Hepatocyte (in vitro differentiated cells): ENCODE data around the gene TH. TPM values are rescaled to one million over a fixed set of nuclear protein-coding genes. Genes with fewer than 3 reads are reported as not detected.

Source experiments
- DNase-seq: peaks from one replicate; pipeline ENCODE4 v3.0.0-alpha.2; 2016; ENCODE audit warnings: low spot score
- H2AFZ ChIP-seq: fragments of 200-600 bp; sonication (generic); 2 replicates; pipeline ENCODE4 v1.6.0; 2016; ENCODE audit warnings: antibody characterized with exemption, mild to moderate bottlenecking
- H3K27ac ChIP-seq: fragments of 200-600 bp; sonication (generic); 2 replicates; pipeline ENCODE4 v1.5.1; 2016; ENCODE audit warnings: mild to moderate bottlenecking
- H3K27me3 ChIP-seq: fragments of 200-600 bp; sonication (generic); 2 replicates; pipeline ENCODE4 v1.6.1; 2016
- H3K36me3 ChIP-seq: fragments of 200-600 bp; sonication (generic); replicated peaks from 2 replicates; pipeline ENCODE4 v1.5.1; 2016; ENCODE audit warnings: low read depth; ENCODE audit not compliant: insufficient read depth
- H3K4me1 ChIP-seq: fragments of 200-600 bp; sonication (generic); 2 replicates; pipeline ENCODE4 v1.5.1; 2016; ENCODE audit warnings: mild to moderate bottlenecking, moderate library complexity; ENCODE audit not compliant: insufficient read depth
- H3K4me2 ChIP-seq: fragments of 200-600 bp; sonication (generic); 2 replicates; pipeline ENCODE4 v1.6.0; 2016
- H3K4me3 ChIP-seq: fragments of 200-600 bp; sonication (generic); 2 replicates; pipeline ENCODE4 v1.5.1; 2016; ENCODE audit warnings: mild to moderate bottlenecking
- H3K79me2 ChIP-seq: fragments of 200-600 bp; sonication (generic); 2 replicates; pipeline ENCODE4 v1.6.0; 2017; ENCODE audit warnings: mild to moderate bottlenecking
- H3K9me2 ChIP-seq: fragments of 200-600 bp; sonication (generic); replicated peaks from 2 replicates; pipeline ENCODE4 v1.6.0; 2017; ENCODE audit warnings: mild to moderate bottlenecking; ENCODE audit not compliant: insufficient read depth
- H3K9me3 ChIP-seq: fragments of 200-600 bp; sonication (generic); 2 replicates; pipeline ENCODE4 v1.5.1; 2016; ENCODE audit warnings: low read depth, mild to moderate bottlenecking
- H4K20me1 ChIP-seq: fragments of 200-600 bp; sonication (generic); 2 replicates; pipeline ENCODE4 v1.6.0; 2016; ENCODE audit warnings: mild to moderate bottlenecking; ENCODE audit not compliant: insufficient read depth, poor library complexity, severe bottlenecking
- CTCF ChIP-seq: fragments of 200-600 bp; sonication (generic); IDR thresholded peaks from 2 replicates; pipeline ENCODE4 v1.5.1; 2016; ENCODE audit warnings: antibody characterized with exemption, mild to moderate bottlenecking; ENCODE audit not compliant: poor library complexity
- EZH2 ChIP-seq: fragments of 200-600 bp; sonication (generic); IDR thresholded peaks from 2 replicates; pipeline ENCODE4 v1.6.1; 2016; ENCODE audit warnings: antibody characterized with exemption, mild to moderate bottlenecking, borderline replicate concordance
- WGBS: methylation state at CpG from one replicate; pipeline ENCODE4 v1.1.6; 2016; ENCODE audit warnings: low lambda C conversion rate; ENCODE audit errors: missing lambda C conversion rate; 5-methylcytosine and 5-hydroxymethylcytosine counted together
- polyA plus RNA-seq: library from polyadenylated mRNA; unstranded; fragments of >200 nt; fragmentation: Nextera tagmentation; extraction: Ambion mirVana; gene quantifications from 2 replicates; pipeline ENCODE4 v1.2.1, GENCODE V29; 2016
- total RNA-seq: library from RNA; depleted of rRNA; stranded (reverse); fragments of >200 nt; gene quantifications from 2 replicates; pipeline ENCODE4 v1.2.3, GENCODE V29; 2014

The TH gene
- total and polyA plus RNA-seq, 2 experiments from 2014 or later, result 2.6 to 15.3 TPM

GRCh38 chr11:2209900-2210321 is 38.3 kb upstream of the TH start:
- no peak overlapping the region for H3K4me2 ChIP-seq
- H3K27ac ChIP-seq, result peak overlapping the region; percentile 68
- no peak for TF ChIP-seq EZH2
- no peak overlapping the region for H3K4me3 ChIP-seq
- no peaks in the 10 kb centered on the region for H3K9me3 ChIP-seq
- H3K79me2 ChIP-seq, result no peaks in the 10 kb centered on the region
- peaks cover 38% of the 10 kb centered on the region for H3K4me1 ChIP-seq
- no peaks in the 10 kb centered on the region for H3K9me2 ChIP-seq
- H3K27me3 ChIP-seq, result no peaks in the 10 kb centered on the region
- WGBS, result 90% methylated on average over 10 of the region's 12 CpGs
- no peak overlapping the region for H2AFZ ChIP-seq
- no peak for DNase-seq
- H4K20me1 ChIP-seq, result no peaks in the 10 kb centered on the region
- H3K36me3 ChIP-seq, result no peaks in the 10 kb centered on the region

DNA sequence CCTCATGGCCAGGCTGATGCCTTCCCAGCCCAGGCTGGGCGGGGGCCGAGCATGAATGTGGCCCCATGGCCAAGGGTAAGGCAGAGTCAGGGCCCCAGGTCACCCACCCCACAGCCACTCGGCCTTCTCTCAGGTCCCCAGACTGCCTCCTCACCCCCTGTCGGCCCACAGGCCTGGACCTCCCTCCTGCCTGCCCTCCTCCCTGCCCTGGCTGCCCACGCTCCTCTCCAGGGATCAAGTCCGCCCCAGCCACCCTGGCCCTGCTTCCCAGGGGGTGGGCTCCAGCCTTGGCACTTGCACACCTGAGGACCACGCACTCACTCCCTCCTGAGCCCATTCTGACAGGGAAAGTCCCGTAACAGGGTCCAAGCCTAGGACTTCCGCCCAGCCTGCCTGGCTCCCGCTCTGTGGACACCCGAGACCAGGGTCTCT is 37.8 kb upstream of the TH start:
- H3K9me2 ChIP-seq, result no peaks in the 10 kb centered on the region
- no peaks in the 10 kb centered on the region for H3K9me3 ChIP-seq
- H3K4me1 ChIP-seq, result peaks cover 38% of the 10 kb centered on the region
- H3K36me3 ChIP-seq, result no peaks in the 10 kb centered on the region
- no peak overlapping the region for H2AFZ ChIP-seq
- no peak overlapping the region for H3K27ac ChIP-seq
- no peak overlapping the region for H3K4me2 ChIP-seq
- no peaks in the 10 kb centered on the region for H3K27me3 ChIP-seq
- no peaks in the 10 kb centered on the region for H3K79me2 ChIP-seq
- DNase-seq, result no peak
- TF ChIP-seq CTCF (no peak), EZH2 (no peak)
- H4K20me1 ChIP-seq, result no peaks in the 10 kb centered on the region
- WGBS, result 93% methylated on average over 9 of the region's 11 CpGs
- H3K4me3 ChIP-seq, result no peak overlapping the region

- no peak overlapping the region for H3K4me2 ChIP-seq
- no peaks in the 10 kb centered on the region for H3K9me3 ChIP-seq
Measured at GRCh38 chr11:2208691-2209369, 37.2 kb upstream of the TH start.

More at GRCh38 chr11:2208691-2209369, 37.2 kb upstream of the TH start:
- no peak for DNase-seq
- Histone ChIP-seq H3K9me2 (no peaks in the 10 kb centered on the region), H3K36me3 (no peaks in the 10 kb centered on the region), H4K20me1 (no peaks in the 10 kb centered on the region), H2AFZ (no peak overlapping the region), H3K79me2 (no peaks in the 10 kb centered on the region), H3K4me3 (no peak overlapping the region), H3K4me1 (peaks cover 34% of the 10 kb centered on the region), H3K27me3 (no peaks in the 10 kb centered on the region), H3K27ac (no peak overlapping the region)
- 96% methylated on average over 24 of the region's 24 CpGs for WGBS
- no peak for TF ChIP-seq EZH2
- peak; percentile 18 for TF ChIP-seq CTCF
